Measurements from ENCODE around the gene FAM83B. TPM values are rescaled to one million over a fixed set of nuclear protein-coding genes. Genes with fewer than 3 reads are reported as not detected.
"Not testable (repeated sequence)": the region's sequence is repeated elsewhere in the genome, so short reads cannot be mapped to it uniquely, and the experiment has no call there.

Gene FAM83B
- total RNA-seq, 1 donor from 2014 or later: not detected

DNA sequence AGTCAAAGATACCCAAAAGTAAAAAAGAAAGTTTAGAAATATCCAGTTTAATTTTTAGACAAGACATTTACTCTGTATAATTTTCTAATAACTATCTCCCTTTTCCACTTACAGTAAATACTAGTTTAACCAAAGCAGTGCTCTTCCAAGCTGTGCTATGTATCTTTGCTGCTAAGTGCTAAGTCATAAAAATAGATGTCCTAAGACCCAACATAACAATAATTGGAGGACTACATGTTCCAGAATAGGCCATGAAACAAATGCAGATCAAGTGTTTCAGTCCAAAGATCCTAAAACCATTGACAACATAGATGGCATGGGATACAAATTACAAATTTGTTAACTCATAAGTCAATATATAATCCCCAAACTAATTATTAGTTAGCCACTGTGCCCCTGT, 111.1 kb downstream of the FAM83B start:
- no peak for TF ChIP-seq CTCF (IDR thresholded peaks at IDR 0.05; ENCODE audit: partially characterized antibody, unreplicated experiment)
- Mint-ChIP-seq H3K36me3 (ENCODE audit: unreplicated experiment) (no peaks in the 10 kb centered on the region), H3K4me1 (ENCODE audit: low read depth, unreplicated experiment) (no peaks in the 10 kb centered on the region), H3K4me3 (ENCODE audit: unreplicated experiment) (no peak overlapping the region), H3K9me3 (ENCODE audit: unreplicated experiment) (no peaks in the 10 kb centered on the region), H3K27ac (ENCODE audit: unreplicated experiment) (no peak overlapping the region), H3K27me3 (ENCODE audit: unreplicated experiment) (no peaks in the 10 kb centered on the region)
- no peak for DNase-seq

DNA sequence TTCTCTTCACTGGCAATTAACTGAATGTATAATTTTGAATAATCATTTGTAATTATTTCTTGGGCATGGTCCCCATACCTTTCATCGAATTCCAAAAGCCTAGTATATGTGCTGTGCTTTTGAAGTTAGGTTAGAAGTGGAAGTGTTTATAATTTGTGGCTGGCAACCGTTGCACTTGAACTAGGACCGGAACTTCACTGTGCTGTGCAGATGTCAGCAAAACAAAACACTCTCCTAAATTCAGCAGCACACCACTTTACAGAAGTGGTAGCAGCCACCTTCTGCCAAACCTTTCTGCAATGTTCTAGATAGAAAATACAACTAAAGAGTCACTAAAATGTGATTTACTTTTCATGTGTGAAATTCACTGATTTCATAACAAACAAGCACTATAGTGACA, 111.9 kb downstream of the FAM83B start:
- H3K4me1 Mint-ChIP-seq (ENCODE audit: low read depth, unreplicated experiment): no peaks in the 10 kb centered on the region
- H3K4me3 Mint-ChIP-seq (ENCODE audit: unreplicated experiment): no peak overlapping the region
- H3K36me3 Mint-ChIP-seq (ENCODE audit: unreplicated experiment): no peaks in the 10 kb centered on the region
- H3K9me3 Mint-ChIP-seq (ENCODE audit: unreplicated experiment): peaks cover 2% of the 10 kb centered on the region
- H3K27ac Mint-ChIP-seq (ENCODE audit: unreplicated experiment): no peak overlapping the region
- H3K27me3 Mint-ChIP-seq (ENCODE audit: unreplicated experiment): peaks cover 2% of the 10 kb centered on the region
- DNase-seq: no peak
- TF ChIP-seq CTCF (IDR thresholded peaks at IDR 0.05; ENCODE audit: partially characterized antibody, unreplicated experiment): no peak

DNA sequence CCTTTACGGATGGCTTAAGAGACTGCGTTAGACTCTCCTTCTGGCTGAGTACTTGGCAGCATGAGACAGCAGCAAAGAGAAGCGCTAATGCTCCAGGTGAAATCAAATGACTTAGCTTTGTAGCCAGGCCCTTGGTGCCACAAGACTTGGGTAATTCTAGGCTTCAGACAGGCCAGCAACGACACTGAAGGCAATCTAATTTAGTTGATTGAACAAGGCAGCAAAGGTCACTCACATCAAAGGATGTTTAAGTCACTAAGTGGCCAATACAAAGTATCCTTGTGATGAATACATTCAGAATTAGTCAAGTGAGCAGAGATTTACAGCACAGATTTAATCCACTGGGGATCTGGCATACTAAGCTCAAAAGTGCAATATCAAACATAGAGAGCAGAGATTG, 113.2 kb downstream of the FAM83B start:
- no peak for TF ChIP-seq CTCF (IDR thresholded peaks at IDR 0.05; ENCODE audit: partially characterized antibody, unreplicated experiment)
- H3K36me3 Mint-ChIP-seq (ENCODE audit: unreplicated experiment): no peaks in the 10 kb centered on the region
- H3K27ac Mint-ChIP-seq (ENCODE audit: unreplicated experiment): no peak overlapping the region
- no peaks in the 10 kb centered on the region for H3K4me1 Mint-ChIP-seq (ENCODE audit: low read depth, unreplicated experiment)
- DNase-seq: no peak
- H3K4me3 Mint-ChIP-seq (ENCODE audit: unreplicated experiment): no peak overlapping the region
- H3K9me3 Mint-ChIP-seq (ENCODE audit: unreplicated experiment): peaks cover 2% of the 10 kb centered on the region
- H3K27me3 Mint-ChIP-seq (ENCODE audit: unreplicated experiment): peaks cover 2% of the 10 kb centered on the region

- H3K27me3 Mint-ChIP-seq (ENCODE audit: unreplicated experiment); DNase-seq; H3K27ac Mint-ChIP-seq (ENCODE audit: unreplicated experiment); H3K4me1 Mint-ChIP-seq (ENCODE audit: low read depth, unreplicated experiment); H3K9me3 Mint-ChIP-seq (ENCODE audit: unreplicated experiment); H3K36me3 Mint-ChIP-seq (ENCODE audit: unreplicated experiment): not testable (repeated sequence)
- peak overlapping the region; percentile 38 for H3K4me3 Mint-ChIP-seq (ENCODE audit: unreplicated experiment)
Measured at GRCh38 chr6:54961372-54961771, 114.8 kb downstream of the FAM83B start.

DNA sequence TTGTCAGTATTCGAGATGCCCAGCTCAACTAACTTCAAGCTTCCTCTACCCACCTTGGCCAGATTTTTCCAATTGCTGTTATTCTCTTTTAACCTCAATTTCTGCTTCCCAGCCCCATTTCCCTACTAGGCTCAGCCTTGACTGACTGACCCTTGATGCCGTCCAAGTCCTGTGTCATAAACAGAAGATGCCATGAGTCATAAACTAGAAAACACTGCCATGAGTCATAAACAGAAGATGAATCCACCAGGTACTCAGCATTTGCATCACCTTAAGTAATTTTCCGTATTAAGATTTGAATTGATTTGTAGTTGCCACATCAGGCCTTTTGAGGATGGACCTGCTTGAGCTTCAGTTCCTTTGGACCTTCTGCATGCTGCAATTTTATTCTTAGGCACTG, 123.8 kb downstream of the FAM83B start:
- Mint-ChIP-seq H3K9me3 (ENCODE audit: unreplicated experiment) (no peaks in the 10 kb centered on the region), H3K27ac (ENCODE audit: unreplicated experiment) (no peak overlapping the region), H3K36me3 (ENCODE audit: unreplicated experiment) (no peaks in the 10 kb centered on the region), H3K27me3 (ENCODE audit: unreplicated experiment) (peaks cover 2% of the 10 kb centered on the region), H3K4me3 (ENCODE audit: unreplicated experiment) (no peak overlapping the region), H3K4me1 (ENCODE audit: low read depth, unreplicated experiment) (no peaks in the 10 kb centered on the region)
- TF ChIP-seq CTCF (IDR thresholded peaks at IDR 0.05; ENCODE audit: partially characterized antibody, unreplicated experiment): no peak
- DNase-seq: no peak

DNA sequence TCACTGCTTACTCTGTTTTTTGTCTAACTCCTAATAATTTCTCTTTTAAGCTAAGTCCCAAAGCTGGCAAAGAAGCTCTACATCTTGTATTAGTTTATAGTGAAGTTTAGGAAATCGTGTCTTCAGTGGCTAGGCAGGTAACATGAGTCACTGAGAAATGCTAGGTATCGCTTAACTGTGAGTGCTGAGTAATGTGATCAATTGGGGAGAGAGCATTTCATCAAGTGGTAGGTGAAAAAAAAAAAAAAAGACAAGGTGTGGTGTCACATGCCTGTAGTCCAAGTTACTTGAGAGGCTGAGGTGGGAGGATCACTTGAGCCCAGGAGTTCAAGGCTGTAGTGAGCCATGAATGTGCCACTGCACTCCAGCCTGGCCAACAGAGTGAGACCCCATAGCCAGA, 125.3 kb downstream of the FAM83B start:
- no peak for TF ChIP-seq CTCF (IDR thresholded peaks at IDR 0.05; ENCODE audit: partially characterized antibody, unreplicated experiment)
- Mint-ChIP-seq H3K9me3 (ENCODE audit: unreplicated experiment) (no peaks in the 10 kb centered on the region), H3K36me3 (ENCODE audit: unreplicated experiment) (no peaks in the 10 kb centered on the region), H3K27me3 (ENCODE audit: unreplicated experiment) (peaks cover 2% of the 10 kb centered on the region), H3K4me3 (ENCODE audit: unreplicated experiment) (no peak overlapping the region), H3K4me1 (ENCODE audit: low read depth, unreplicated experiment) (no peaks in the 10 kb centered on the region), H3K27ac (ENCODE audit: unreplicated experiment) (no peak overlapping the region)
- no peak for DNase-seq

GRCh38 chr6:54979161-54979560, 132.6 kb downstream of the FAM83B start:
- not testable (repeated sequence) for H3K9me3 Mint-ChIP-seq (ENCODE audit: unreplicated experiment); H3K36me3 Mint-ChIP-seq (ENCODE audit: unreplicated experiment); DNase-seq; H3K27ac Mint-ChIP-seq (ENCODE audit: unreplicated experiment); H3K27me3 Mint-ChIP-seq (ENCODE audit: unreplicated experiment); H3K4me3 Mint-ChIP-seq (ENCODE audit: unreplicated experiment); H3K4me1 Mint-ChIP-seq (ENCODE audit: low read depth, unreplicated experiment)
